Mucosa of descending colon (tissue), 3 donors: Measurements from ENCODE around the gene GDF11. TPM values are rescaled to one million over a fixed set of nuclear protein-coding genes. Genes with fewer than 3 reads are reported as not detected.

ENCODE experiments used
- ATAC-seq: fragments of 200-7000 bp; cut with Tn5 transposase; one replicate; pipeline ENCODE4 v1.9.1; 2020; ENCODE audit warnings: mild to moderate bottlenecking, moderate library complexity
- DNase-seq, 3 donors: peaks; one replicate each; pipeline ENCODE4 v3.0.0-alpha.2; 2020
- H3K36me3 ChIP-seq: fragments of 200-600 bp; one replicate; pipeline ENCODE4 v1.8.0; 2021; ENCODE audit warnings: low read depth, mild to moderate bottlenecking
- H3K4me1 ChIP-seq: fragments of 200-600 bp; one replicate; pipeline ENCODE4 v1.8.0; 2021; ENCODE audit warnings: low read depth, mild to moderate bottlenecking
- H3K4me3 ChIP-seq: fragments of 200-600 bp; one replicate; pipeline ENCODE4 v1.8.0; 2021; ENCODE audit warnings: mild to moderate bottlenecking
- H3K9me3 ChIP-seq: fragments of 200-600 bp; one replicate; pipeline ENCODE4 v1.8.0; 2021; ENCODE audit warnings: mild to moderate bottlenecking
- intact Hi-C, 2 donors: fragments of 100-400 bp; cut with DNase I in 1 of 2; cut with micrococcal nuclease in 1 of 2; formaldehyde crosslinking; loops; one replicate each; pipeline versions ENCODE4 v1.11.0 to v1.11.1; 2022; cut with DNase I, micrococcal nuclease
- total RNA-seq, 3 donors: library from RNA; stranded (reverse); fragmentation: NEBNext Ultra II Directional in 2 of 3; extraction: Animal tissue kit (Norgen Biotek cat#: 25700) in 2 of 3; gene quantifications; one replicate each; pipeline versions ENCODE4 v1.2.1 to v1.2.4, GENCODE V29; 2021 to 2023
- TF ChIP-seq, protein P1 (sequence below): fragments of 200-600 bp; IDR thresholded peaks from one replicate; pipeline ENCODE4 v1.8.0; 2022; ENCODE audit warnings: antibody characterized with exemption, mild to moderate bottlenecking
- donor health status: DM: no; HTN: no; CAD: no; lungs with moderate emphysema.
- donor health status: DM: no; HTN: no; CAD: no.
- donor health status: DM: no; HTN: yes; CAD: no.

The GDF11 gene
- total RNA-seq, 3 donors from 2014 or later = 1.0 to 13.8 (median 2.8) TPM

DNA sequence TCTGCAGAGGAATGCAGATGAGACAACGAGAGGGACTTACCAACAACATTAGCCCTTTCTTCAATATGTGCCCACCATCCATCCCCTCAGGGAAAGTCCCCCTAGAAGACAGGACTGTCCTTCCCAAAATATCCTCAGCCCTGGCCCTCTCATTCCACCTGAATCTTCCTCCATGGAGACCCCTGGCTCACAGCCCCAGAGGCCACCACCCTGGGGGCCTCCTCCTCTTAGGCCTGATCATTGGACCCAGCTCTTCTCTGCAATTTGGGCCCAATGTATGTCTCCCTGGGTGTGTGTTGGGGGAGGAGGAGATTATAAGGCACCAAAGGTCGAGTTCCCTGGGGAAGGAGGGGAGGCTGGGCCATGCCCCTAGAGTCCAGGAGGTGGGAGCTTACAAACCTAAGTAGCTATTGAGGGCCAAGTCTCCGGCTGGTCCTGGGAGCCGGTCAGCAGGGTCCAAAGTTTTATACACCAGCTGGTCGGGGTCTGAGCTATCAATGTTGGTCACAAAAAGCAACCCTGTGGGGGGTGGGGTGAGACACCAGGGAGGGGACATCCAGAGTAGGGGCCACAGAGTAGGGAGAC, 43.4 kb upstream of the GDF11 start:
- ATAC-seq = no peak
- Histone ChIP-seq H3K9me3 (no peaks in the 10 kb centered on the region), H3K4me1 (no peaks in the 10 kb centered on the region), H3K36me3 (no peaks in the 10 kb centered on the region), H3K4me3 (no peak overlapping the region)
- DNase-seq = peak in 1 of 3 donors; percentile 15
- intact Hi-C loops = no loop called here
- TF ChIP-seq, protein P1, sequence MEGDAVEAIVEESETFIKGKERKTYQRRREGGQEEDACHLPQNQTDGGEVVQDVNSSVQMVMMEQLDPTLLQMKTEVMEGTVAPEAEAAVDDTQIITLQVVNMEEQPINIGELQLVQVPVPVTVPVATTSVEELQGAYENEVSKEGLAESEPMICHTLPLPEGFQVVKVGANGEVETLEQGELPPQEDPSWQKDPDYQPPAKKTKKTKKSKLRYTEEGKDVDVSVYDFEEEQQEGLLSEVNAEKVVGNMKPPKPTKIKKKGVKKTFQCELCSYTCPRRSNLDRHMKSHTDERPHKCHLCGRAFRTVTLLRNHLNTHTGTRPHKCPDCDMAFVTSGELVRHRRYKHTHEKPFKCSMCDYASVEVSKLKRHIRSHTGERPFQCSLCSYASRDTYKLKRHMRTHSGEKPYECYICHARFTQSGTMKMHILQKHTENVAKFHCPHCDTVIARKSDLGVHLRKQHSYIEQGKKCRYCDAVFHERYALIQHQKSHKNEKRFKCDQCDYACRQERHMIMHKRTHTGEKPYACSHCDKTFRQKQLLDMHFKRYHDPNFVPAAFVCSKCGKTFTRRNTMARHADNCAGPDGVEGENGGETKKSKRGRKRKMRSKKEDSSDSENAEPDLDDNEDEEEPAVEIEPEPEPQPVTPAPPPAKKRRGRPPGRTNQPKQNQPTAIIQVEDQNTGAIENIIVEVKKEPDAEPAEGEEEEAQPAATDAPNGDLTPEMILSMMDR = no peak

- no peaks in the 10 kb centered on the region for H3K4me1 ChIP-seq
- TF ChIP-seq, protein P1 = no peak
- no peaks in the 10 kb centered on the region for H3K36me3 ChIP-seq
- intact Hi-C loops = no loop called here
- no peak for ATAC-seq
- no peak overlapping the region for H3K4me3 ChIP-seq
- DNase-seq = peak in 1 of 3 donors; percentile 13
- H3K9me3 ChIP-seq = no peaks in the 10 kb centered on the region
Observed at GRCh38 chr12:55700255-55701018, 42.5 kb upstream of the GDF11 start.

- no peaks in the 10 kb centered on the region for H3K9me3 ChIP-seq
- DNase-seq (peak in 1 of 3 donors; percentile 17), ATAC-seq (no peak)
- intact Hi-C loops = no loop called here
- H3K4me3 ChIP-seq = no peak overlapping the region
- H3K36me3 ChIP-seq = no peaks in the 10 kb centered on the region
- H3K4me1 ChIP-seq = peaks cover 6% of the 10 kb centered on the region
- TF ChIP-seq, protein P1 = no peak
Observed at GRCh38 chr12:55702861-55703260, 40.1 kb upstream of the GDF11 start.

DNA sequence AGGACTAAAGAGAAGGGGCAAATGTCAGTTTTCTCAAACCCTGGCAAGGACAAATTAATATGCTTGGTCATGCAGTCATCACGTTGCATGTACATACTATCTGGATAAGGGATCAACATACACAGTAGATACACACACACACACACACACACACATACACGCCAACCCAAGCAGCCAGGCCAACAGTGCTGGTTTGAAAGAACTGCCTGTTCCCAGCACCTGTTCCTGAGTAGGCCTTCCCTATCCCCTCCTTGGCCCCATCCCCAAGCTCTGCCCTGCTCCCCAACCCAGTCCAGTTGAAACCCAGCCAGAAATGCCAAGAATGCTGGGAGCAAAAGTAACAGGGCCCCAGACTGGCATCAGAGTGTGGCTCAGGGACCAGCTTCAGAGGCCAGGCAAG, 39.6 kb upstream of the GDF11 start:
- no peak overlapping the region for H3K4me3 ChIP-seq
- DNase-seq = peak in 1 of 3 donors; percentile 20

GRCh38 chr12:55703901-55704761, 38.8 kb upstream of the GDF11 start:
- no peak for ATAC-seq
- DNase-seq = peak in 1 of 3 donors; percentile 25
- intact Hi-C loops = no loop called here
- TF ChIP-seq, protein P1 = no peak
- no peaks in the 10 kb centered on the region for H3K36me3 ChIP-seq
- peaks cover 15% of the 10 kb centered on the region for H3K4me1 ChIP-seq
- no peak overlapping the region for H3K4me3 ChIP-seq
- no peaks in the 10 kb centered on the region for H3K9me3 ChIP-seq

More for the DNA sequence above, 39.6 kb upstream of the GDF11 start:
- TF ChIP-seq, protein P1 = no peak
- no peaks in the 10 kb centered on the region for H3K36me3 ChIP-seq
- intact Hi-C loops = no loop called here
- H3K9me3 ChIP-seq = no peaks in the 10 kb centered on the region
- no peak for ATAC-seq
- H3K4me1 ChIP-seq = peaks cover 10% of the 10 kb centered on the region
